ENCODE measurements around the gene DLG2. TPM values are rescaled to one million over a fixed set of nuclear protein-coding genes. Genes with fewer than 3 reads are reported as not detected.

DLG2 gene
- total and polyA plus RNA-seq, 2 of the 8 experiments (the other 6 are each of a cell fraction or from before 2014, with no cell fraction given) = 1.7 to 14.3 TPM

GRCh38 chr11:84564867-84565184 is 1062.3 kb downstream of the DLG2 start (continued):
- TF ChIP-seq CBX8 (IDR thresholded peaks at IDR 0.05; ENCODE audit: borderline replicate concordance, low read depth, low read length) = no peak
- TF ChIP-seq BACH1 (IDR thresholded peaks at IDR 0.05; ENCODE audit: low read length) = no peak
- no peak for TF ChIP-seq NRF1 (IDR thresholded peaks at IDR 0.05; ENCODE audit: low read depth, low read length)
- no peak for TF ChIP-seq YY1 (IDR thresholded peaks at IDR 0.05; ENCODE audit: low read depth, low read length)
